WTC11 (cell line): ENCODE measurements around the gene MYPN. TPM values are rescaled to one million over a fixed set of nuclear protein-coding genes. Genes with fewer than 3 reads are reported as not detected.

ENCODE experiments used
- ATAC-seq: fragments of 200-7000 bp; cut with Tn5 transposase; 2 replicates; pipeline ENCODE4 v1.10.0; 2021; ENCODE audit warnings: mild to moderate bottlenecking, moderate library complexity
- CTCF ChIA-PET: fragments of 300-600 bp; sonication (Branson Sonifier 250); formaldehyde crosslinking; loops from one replicate; lab custom pipeline; 2021; ENCODE audit warnings: antibody characterized with exemption; lab: Charles Lee
- POLR2A ChIA-PET: fragments of 350-600 bp; sonication (Branson Sonifier 250); formaldehyde crosslinking; loops from one replicate; lab custom pipeline; 2021; ENCODE audit warnings: antibody characterized with exemption; lab: Charles Lee
- DNase-seq: peaks from one replicate; pipeline ENCODE4 v3.0.0; 2021; ENCODE audit warnings: low spot score
- H3K27ac Mint-ChIP-seq: 2 replicates; pipeline ENCODE4 v1.8.0; 2021; ENCODE audit warnings: mixed read lengths
- H3K27me3 Mint-ChIP-seq: 2 replicates; pipeline ENCODE4 v1.8.0; 2021; ENCODE audit warnings: low read depth, mild to moderate bottlenecking, moderate library complexity, mixed read lengths
- H3K36me3 Mint-ChIP-seq: 2 replicates; pipeline ENCODE4 v1.8.0; 2021; ENCODE audit warnings: mixed read lengths
- H3K4me1 Mint-ChIP-seq: 2 replicates; pipeline ENCODE4 v1.8.0; 2022; ENCODE audit warnings: mixed read lengths
- H3K4me3 Mint-ChIP-seq: 2 replicates; pipeline ENCODE4 v1.8.0; 2021; ENCODE audit warnings: mild to moderate bottlenecking, moderate library complexity, mixed read lengths
- H3K9me3 Mint-ChIP-seq: 2 replicates; pipeline ENCODE4 v1.8.0; 2021; ENCODE audit warnings: mixed read lengths
- ATF3 ChIP-seq: sonication (generic); formaldehyde crosslinking; conservative IDR thresholded peaks from 2 replicates; pipeline ENCODE4 v1.8.1; 2022; ENCODE audit warnings: mild to moderate bottlenecking, missing genetic modification reagents
- CBFB ChIP-seq: sonication (generic); formaldehyde crosslinking; IDR thresholded peaks from 2 replicates; pipeline ENCODE4 v1.8.1; 2022; ENCODE audit warnings: mild to moderate bottlenecking, low read depth, missing genetic modification reagents
- CREB1 ChIP-seq: sonication (generic); formaldehyde crosslinking; IDR thresholded peaks from 2 replicates; pipeline ENCODE4 v1.8.0; 2023; ENCODE audit warnings: mild to moderate bottlenecking, missing genetic modification reagents
- E2F4 ChIP-seq: sonication (generic); formaldehyde crosslinking; IDR thresholded peaks from 2 replicates; pipeline ENCODE4 v1.8.1; 2022; ENCODE audit warnings: low read depth, mild to moderate bottlenecking, moderate library complexity, missing genetic modification reagents, borderline replicate concordance
- EMX1 ChIP-seq: fragments of 250-450 bp; sonication (Bioruptor Pico); IDR thresholded peaks from 2 replicates; pipeline ENCODE4 v1.8.0; 2021; ENCODE audit warnings: mild to moderate bottlenecking
- FOXJ3 ChIP-seq: sonication (generic); formaldehyde crosslinking; IDR thresholded peaks from 2 replicates; pipeline ENCODE4 v1.9.0; 2021; ENCODE audit warnings: missing genetic modification reagents, mild to moderate bottlenecking, borderline replicate concordance
- FOXP1 ChIP-seq: sonication (generic); formaldehyde crosslinking; IDR thresholded peaks from 2 replicates; pipeline ENCODE4 v1.8.0; 2022; ENCODE audit warnings: missing genetic modification reagents, mild to moderate bottlenecking, moderate library complexity, borderline replicate concordance
- FOXP4 ChIP-seq: sonication (generic); formaldehyde crosslinking; IDR thresholded peaks from 2 replicates; pipeline ENCODE4 v1.8.0; 2022; ENCODE audit warnings: mild to moderate bottlenecking, missing genetic modification reagents
- JUN ChIP-seq: sonication (generic); formaldehyde crosslinking; IDR thresholded peaks from 2 replicates; pipeline ENCODE4 v1.8.0; 2023; ENCODE audit warnings: mild to moderate bottlenecking, missing genetic modification reagents
- NFATC4 ChIP-seq: fragments of 250-450 bp; sonication (Bioruptor Pico); IDR thresholded peaks from 2 replicates; pipeline ENCODE4 v1.9.0; 2021; ENCODE audit warnings: mild to moderate bottlenecking
- NR2C2 ChIP-seq: sonication (generic); formaldehyde crosslinking; IDR thresholded peaks from 2 replicates; pipeline ENCODE4 v1.8.0; 2022; ENCODE audit warnings: mild to moderate bottlenecking, missing genetic modification reagents
- TCF7 ChIP-seq: sonication (generic); formaldehyde crosslinking; IDR thresholded peaks from 2 replicates; pipeline ENCODE4 v1.8.0; 2022; ENCODE audit warnings: mild to moderate bottlenecking, low read depth, missing genetic modification reagents, moderate library complexity
- TEAD4 ChIP-seq: sonication (generic); formaldehyde crosslinking; IDR thresholded peaks from 2 replicates; pipeline ENCODE4 v1.8.0; 2022; ENCODE audit warnings: mild to moderate bottlenecking, missing genetic modification reagents
- ZBTB21 ChIP-seq: sonication (generic); formaldehyde crosslinking; IDR thresholded peaks from 2 replicates; pipeline ENCODE4 v1.8.1; 2023; ENCODE audit warnings: mild to moderate bottlenecking, missing genetic modification reagents, borderline replicate concordance
- ZNF121 ChIP-seq: sonication (generic); formaldehyde crosslinking; IDR thresholded peaks from 2 replicates; pipeline ENCODE4 v1.8.0; 2023; ENCODE audit warnings: missing genetic modification reagents
- ZNF281 ChIP-seq: sonication (generic); formaldehyde crosslinking; IDR thresholded peaks from 2 replicates; pipeline ENCODE4 v1.8.0; 2023; ENCODE audit warnings: mild to moderate bottlenecking, missing genetic modification reagents
- ZNF396 ChIP-seq: fragments of 250-450 bp; sonication (Bioruptor Pico); IDR thresholded peaks from 2 replicates; pipeline ENCODE4 v1.8.0; 2021; ENCODE audit warnings: mild to moderate bottlenecking, moderate library complexity, borderline replicate concordance
- ZNF416 ChIP-seq: fragments of 250-450 bp; sonication (Bioruptor Pico); IDR thresholded peaks from 2 replicates; pipeline ENCODE4 v1.9.0; 2021; ENCODE audit warnings: mild to moderate bottlenecking, inconsistent platforms
- ZNF532 ChIP-seq: fragments of 250-450 bp; sonication (Bioruptor Pico); IDR thresholded peaks from 2 replicates; pipeline ENCODE4 v1.9.0; 2021; ENCODE audit warnings: mild to moderate bottlenecking, borderline replicate concordance
- total RNA-seq: library from RNA; stranded (reverse); gene quantifications from 3 replicates; pipeline ENCODE4 v1.2.3, GENCODE V29; 2021

The MYPN gene
- total RNA-seq, 1 experiment from 2014 or later: not detected

GRCh38 chr10:68180490-68180889 lies 71.2 kb downstream of the MYPN start (continued):
- no peak for TF ChIP-seq ZNF532 (CRISPR knock-in tag)
- no peak for TF ChIP-seq ATF3
- no peak for TF ChIP-seq TEAD4 (CRISPR knock-in tag)
- TF ChIP-seq FOXJ3: no peak
- no peak for TF ChIP-seq ZNF121 (CRISPR knock-in tag)
- TF ChIP-seq, all 79 proteins: peak for 0

GRCh38 chr10:68184546-68184945 lies 75.3 kb downstream of the MYPN start:
- POLR2A ChIA-PET: interaction anchor here (0.6 kb wide), 1 partner anchor 1371 kb away, joined by 3 read pairs; no protein-coding TSS in a partner anchor
- ATAC-seq: peak; percentile 52
- CTCF ChIA-PET: interaction anchor here (1.2 kb wide), 1 partner anchor 28 kb away, joined by 3 read pairs; no protein-coding TSS in a partner anchor
- Mint-ChIP-seq H3K27ac (no peak overlapping the region), H3K9me3 (no peaks in the 10 kb centered on the region), H3K27me3 (no peaks in the 10 kb centered on the region), H3K4me3 (no peak overlapping the region), H3K4me1 (peaks cover 5% of the 10 kb centered on the region; the same call in 1 of the 2 replicates), H3K36me3 (no peaks in the 10 kb centered on the region)
- TF ChIP-seq ZNF121 (CRISPR knock-in tag) (no peak), FOXP1 (CRISPR knock-in tag) (no peak), CBFB (CRISPR knock-in tag) (no peak), NR2C2 (CRISPR knock-in tag) (no peak), E2F4 (no peak), NFATC4 (CRISPR knock-in tag) (no peak), ZNF416 (no peak), FOXP4 (CRISPR knock-in tag) (no peak), JUN (CRISPR knock-in tag) (no peak), EMX1 (no peak), ZBTB21 (CRISPR knock-in tag) (no peak), ZNF396 (no peak), ZNF281 (CRISPR knock-in tag) (no peak), TCF7 (CRISPR knock-in tag) (no peak), CREB1 (CRISPR knock-in tag) (no peak)
- no peak for DNase-seq
